Measurements from ENCODE around the gene EIF4A3.
"Not testable (repeated sequence)": the region's sequence is repeated elsewhere in the genome, so short reads cannot be mapped to it uniquely, and the experiment has no call there.

Gene EIF4A3

DNA sequence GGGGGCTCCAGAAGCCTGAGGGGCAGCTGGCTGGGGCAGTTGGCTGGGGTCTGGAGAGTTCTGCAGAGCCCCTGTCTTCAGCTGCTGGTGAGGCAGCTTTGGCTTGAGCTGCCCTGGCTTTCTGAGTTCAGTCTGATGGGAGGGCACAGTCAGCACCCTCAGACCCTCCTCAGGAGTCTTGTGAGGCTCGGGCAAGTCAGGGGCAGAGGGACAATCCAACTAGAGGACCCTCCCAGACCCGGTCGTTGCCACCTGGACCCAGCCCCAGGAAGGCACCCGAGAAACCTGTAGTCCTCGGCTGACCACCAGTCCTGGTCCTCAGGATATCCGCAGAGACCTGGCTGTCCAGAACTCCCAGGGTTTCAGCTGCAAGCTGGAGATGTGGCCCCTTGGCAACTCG lies 24.8 kb upstream of the EIF4A3 start:
- ATAC-seq, result no peak

DNA sequence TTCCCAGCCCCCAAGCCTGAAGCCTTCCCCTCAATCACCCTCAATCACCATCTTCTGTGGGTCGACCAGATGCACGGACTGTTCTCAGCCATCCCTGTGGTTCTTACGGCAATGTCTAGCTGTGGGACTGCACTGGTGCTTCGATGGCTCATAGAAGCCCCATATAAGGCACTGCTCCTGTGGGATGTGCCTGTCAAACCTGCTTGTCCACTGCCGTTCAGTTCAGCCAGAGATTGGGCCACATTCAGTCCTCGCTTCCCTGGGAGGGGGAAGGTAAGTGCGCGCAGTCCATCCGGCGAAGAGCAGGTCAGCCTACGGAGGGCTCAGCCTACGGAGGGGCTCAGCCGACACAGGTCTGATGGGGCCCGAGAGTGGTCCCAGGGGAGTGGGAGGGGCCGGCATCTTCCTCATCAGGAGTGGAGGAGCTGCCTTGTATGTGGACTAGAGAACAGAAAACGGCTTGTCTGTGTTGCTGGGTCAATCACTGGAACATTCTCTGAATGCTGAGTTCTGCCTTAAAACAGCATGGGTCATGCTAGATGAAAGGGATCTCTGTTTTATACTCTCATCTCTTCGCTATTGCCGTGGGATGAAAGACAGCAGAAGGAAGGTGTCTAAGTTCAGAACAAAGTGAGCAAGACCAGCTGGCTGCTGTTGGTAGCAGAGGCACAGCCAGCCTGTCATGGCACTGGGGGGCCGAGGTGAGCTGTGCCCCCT lies 23.0 kb upstream of the EIF4A3 start, which contains the start of gene CARD14:
Gene CARD14 (plus strand): TSS at position 247 of the 717 bp plus-strand sequence. CDS start 11,409 bp downstream, outside the sequence.
- ATAC-seq, result no peak

DNA sequence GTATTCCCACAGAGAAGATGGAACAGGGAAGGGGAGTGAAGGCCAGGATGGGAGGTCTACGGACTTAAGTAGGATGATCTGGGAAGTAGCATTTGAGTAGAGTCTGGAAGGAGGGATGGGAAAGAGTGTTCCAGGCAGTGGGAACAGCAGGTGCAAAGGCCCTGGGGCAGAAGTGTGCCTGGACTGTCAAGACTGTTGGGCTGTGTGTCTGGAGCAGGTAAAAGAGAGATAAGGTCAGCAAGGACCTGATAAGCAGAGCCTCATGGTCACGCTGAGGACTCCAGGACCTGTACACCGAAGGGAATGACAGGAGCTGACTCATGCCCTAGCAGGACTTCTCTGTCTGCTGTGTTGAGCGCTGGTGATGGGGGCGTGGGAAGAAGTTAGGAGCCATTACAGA lies 22.2 kb upstream of the EIF4A3 start:
- ATAC-seq, result no peak

DNA sequence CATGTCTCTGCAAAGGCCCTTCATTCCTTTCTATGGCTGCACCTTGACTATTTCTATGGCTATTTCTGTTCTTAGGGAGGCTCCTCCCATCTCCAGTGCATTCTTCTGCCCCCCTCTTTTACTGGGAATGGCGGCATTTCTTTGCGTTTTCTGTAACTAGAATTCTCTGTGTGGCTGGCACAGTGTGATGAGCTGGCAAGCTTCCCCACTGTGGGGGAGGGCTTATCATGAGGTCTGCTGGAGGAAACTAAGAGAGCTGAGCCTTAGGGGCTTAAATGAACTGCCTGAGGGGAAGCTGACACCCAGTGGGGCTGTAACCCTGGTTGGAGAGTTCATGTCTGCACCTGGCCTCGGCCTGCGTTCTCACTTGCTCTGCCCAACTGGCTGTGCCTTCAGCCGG lies 21.4 kb upstream of the EIF4A3 start:
- ATAC-seq, result no peak

DNA sequence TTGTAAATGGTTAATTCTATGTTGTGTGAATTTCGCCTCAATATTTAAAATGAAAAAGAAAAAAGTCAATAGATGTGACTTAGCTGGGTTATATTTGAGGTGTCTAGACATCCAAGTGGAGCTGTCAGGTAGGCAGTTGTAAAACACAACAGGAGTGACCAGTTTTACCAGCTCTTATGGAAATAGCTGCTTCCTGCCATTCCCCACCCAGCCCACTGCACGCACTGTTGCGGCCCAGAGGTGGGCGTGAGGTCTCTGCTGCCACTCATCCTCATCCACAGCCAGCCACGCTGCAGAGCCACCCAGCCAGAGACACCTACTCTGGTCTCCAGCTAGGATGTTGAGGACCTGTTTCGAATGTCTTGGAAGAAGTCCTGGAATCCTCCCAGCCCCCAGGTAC lies 19.5 kb upstream of the EIF4A3 start:
- no peak for ATAC-seq

DNA sequence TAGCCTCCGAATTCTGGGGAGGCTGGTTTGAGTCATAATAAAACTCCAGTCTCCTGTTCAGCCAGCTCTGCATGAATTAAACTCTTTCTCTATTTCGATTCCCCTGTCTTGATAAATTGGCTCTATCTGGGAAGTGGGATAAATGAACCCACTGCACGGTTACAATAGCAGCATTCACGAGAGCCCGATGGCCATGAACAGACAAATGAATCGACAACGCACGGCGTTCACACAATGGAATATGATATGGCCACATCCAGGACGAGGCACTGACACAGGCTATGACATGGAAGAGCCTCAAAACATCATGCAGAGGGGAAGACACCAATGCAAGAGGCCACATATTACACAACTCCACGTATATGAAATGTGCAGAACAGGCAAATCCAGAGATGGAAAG lies 17.3 kb upstream of the EIF4A3 start:
- no peak for ATAC-seq

DNA sequence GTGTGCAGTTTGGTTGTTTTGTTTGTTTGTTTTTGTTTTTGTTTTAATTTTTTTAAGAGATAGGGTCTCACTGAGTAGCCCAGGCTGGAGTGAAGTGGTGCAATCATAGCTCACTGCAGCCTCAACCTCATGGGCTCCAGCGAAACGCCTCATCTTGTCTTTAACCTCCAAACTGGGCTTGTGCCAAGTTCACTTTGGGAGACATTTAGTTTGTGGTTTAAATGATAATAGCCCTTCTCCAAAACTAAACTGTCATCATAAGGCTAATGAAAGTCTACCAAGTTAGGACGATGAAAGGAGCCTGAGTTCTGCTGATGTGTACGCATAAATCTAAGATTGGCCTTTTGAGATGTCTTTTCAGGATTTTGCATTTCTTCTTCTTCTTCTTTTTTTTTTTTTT lies 16.4 kb upstream of the EIF4A3 start:
- ATAC-seq, result no peak

DNA sequence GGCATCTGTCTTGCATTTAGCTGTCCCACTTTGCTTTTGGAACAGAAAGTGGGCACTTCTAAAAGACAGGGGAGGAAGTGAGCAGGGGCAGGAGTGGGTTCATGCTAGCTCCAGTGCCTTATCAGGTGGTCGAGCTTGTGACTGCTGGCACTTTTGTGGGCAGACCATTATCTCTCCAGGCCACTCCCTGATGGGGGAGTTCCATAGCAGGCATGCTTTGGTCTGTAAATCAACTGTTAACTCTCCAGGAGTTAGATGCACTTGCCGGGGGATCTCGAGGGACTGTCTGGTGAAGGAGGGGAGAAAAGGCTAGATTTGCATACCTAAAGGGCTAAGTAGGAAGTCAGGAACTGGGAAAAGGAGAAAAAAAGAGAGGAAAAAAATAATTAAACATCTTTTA lies 13.6 kb upstream of the EIF4A3 start:
- no peak for ATAC-seq

- no peak for ATAC-seq
Measured at GRCh38 chr17:80158846-80159245, 11.9 kb upstream of the EIF4A3 start.

DNA sequence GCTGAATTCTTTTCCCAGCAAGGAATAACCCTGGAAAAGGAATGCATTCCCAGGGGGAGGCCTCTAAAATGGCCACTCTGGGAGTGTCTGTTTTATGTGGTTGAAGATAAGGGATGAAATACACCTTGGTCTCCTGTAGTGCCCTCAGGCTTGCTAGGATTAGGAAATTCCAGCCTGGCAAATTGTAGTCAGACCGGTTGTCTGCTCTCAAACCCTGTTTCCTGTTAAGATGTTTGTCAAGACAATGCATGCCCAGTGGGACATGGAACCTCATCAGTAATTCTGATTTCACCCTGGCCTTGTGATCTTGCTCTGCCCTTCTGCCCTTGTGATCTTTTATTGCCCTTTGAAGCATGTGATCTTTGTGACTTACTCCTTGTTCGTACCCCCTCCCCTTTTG lies 8.7 kb upstream of the EIF4A3 start:
- ATAC-seq, result not testable (repeated sequence)

DNA sequence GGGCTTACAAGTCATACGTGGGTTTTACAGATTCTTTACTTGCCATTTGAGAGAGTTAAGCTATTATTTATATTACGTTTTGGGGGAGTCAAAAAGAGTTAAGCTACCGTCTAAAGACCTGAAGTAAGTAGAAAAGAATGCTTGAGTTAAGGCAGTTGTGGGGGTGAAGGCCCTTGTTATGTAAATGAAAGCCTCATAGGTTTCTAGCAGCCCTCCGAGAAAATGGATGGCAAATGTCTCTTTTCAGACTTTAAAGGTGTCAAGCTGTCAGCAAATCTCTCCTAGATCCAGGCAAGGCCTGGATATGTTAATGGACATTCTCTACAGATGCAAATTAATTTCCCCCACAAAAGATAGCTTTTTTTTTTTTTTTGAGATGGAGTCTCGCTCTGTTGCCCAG lies 7.2 kb upstream of the EIF4A3 start:
- no peak for ATAC-seq

- no peak for ATAC-seq
Measured at GRCh38 chr17:80153004-80153403, 6.1 kb upstream of the EIF4A3 start.

GRCh38 chr17:80152081-80152702 lies 5.3 kb upstream of the EIF4A3 start:
- ATAC-seq, result no peak

GRCh38 chr17:80151333-80151732 lies 4.4 kb upstream of the EIF4A3 start:
- no peak for ATAC-seq

DNA sequence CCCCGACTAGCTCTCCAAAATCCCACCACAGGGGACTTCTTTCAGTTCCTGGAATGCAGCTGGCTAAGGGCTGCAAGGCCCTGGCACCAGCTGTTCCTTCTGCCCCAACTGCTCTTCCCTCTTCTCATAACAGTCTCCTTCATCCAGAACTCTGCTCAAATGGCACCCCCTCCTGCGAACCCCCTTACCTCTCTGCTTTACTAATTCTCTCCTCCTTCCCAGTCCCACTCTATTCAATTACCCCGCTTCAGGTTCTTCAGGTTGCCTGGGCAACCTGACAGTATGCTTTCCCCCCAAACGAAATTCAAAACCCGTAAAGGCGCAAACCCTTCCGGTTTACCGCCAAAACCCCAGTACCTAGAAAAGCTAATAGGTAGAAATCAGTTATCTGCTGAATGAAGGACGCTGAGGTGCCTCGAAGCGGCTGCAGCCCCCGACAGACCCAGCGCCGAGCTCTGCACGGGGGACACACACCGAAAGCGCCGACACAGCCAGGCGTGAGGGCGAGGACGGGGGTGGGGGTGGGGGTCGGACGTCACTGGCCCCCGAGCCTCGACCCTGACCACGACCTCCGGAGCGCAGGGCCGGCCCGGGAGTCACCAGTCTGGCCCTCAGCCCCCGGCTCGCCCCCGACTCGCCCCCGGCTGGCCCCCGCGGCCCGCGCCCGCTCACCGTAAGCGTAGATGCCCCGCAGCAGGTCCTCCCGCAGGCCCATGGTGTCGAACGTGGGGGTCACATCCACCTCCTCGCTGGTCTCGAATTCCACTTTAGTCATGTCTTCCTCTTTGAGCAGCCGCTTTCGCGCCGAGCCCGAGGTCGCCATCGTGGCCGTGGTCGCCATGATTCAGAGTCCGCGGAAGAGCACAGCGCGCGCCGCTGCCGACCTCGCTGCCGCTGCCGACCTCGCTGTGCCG lies 550 bp downstream of the EIF4A3 start:
- ATAC-seq, result no peak

DNA sequence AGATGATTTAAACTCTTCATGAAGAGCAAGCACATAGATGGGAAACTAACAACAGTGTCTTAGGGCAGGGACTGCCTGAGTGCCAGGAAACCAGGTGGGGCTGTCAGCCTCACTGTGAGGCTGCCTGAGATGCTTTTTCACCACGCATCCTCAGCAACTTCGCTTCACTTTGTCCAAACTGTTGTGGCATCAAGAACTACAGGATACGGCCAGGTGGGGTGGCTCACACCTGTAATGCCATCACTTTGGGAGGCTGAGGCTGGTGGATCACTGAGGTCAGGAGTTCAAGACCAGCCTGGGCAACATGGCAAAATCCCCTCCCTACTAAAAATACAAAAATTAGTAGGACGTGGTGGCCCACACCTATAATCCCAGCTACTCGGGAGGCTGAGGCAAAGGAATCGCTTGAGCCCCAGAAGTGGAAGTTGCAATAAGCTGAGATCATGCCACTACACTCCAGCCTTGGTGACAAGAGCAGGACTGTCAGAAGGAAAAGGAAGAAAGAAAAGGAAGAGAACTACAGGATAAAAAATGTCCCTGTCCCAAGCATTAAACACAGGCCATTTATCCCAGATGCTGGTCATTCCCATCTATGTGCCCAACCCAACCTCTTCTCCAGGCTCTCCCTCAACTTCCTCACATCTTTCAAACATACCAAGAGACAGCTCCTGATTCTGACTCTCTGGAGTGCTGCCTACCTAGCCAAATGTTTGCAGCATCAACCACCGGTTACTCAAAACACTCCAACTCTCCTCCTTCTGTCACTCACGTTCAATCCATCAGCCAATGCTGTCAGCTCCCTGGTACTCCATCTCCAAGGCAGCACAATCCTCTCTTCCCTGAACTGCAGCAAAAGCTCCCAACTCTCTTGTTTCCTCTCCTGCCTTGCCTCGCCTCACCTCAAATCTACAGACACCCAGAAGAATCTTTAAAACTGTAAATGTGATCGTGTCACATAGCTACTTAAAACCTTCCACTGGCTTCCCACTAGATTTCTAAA lies 1.6 kb downstream of the EIF4A3 start:
- no peak for ATAC-seq

GRCh38 chr17:80142929-80143328 lies 4.0 kb downstream of the EIF4A3 start:
- ATAC-seq, result no peak

- ATAC-seq, result no peak
Measured at GRCh38 chr17:80141463-80142165, 5.3 kb downstream of the EIF4A3 start.

- no peak for ATAC-seq
Measured at GRCh38 chr17:80138856-80139426, 8.0 kb downstream of the EIF4A3 start.

- ATAC-seq, result no peak
Measured at GRCh38 chr17:80137131-80137530, 9.8 kb downstream of the EIF4A3 start.

DNA sequence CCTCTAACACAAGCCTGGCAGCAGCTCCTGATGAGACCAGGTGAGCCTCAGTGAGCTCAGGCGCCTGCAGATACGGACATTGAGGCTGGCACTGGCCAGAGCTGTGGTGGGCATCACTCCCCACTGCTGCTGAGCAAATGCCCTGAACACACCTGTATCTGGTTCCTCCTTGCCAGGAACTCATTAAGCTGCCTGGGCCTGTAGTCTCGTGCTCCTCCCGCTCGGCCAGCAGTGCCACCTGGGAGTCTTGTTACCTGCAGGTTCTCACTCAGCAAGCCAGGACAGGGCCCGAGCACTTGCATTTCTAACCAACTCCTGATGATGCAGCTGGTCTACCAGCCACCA lies 13.3 kb downstream of the EIF4A3 start:
- ATAC-seq, result no peak
